WTC11 (cell line): Measurements from ENCODE around the gene EDARADD. TPM values are rescaled to one million over a fixed set of nuclear protein-coding genes. Genes with fewer than 3 reads are reported as not detected.

ENCODE experiments used
- ATAC-seq: fragments of 200-7000 bp; cut with Tn5 transposase; 2 replicates; pipeline ENCODE4 v1.10.0; 2021; ENCODE audit warnings: mild to moderate bottlenecking, moderate library complexity
- CTCF ChIA-PET: fragments of 300-600 bp; sonication (Branson Sonifier 250); formaldehyde crosslinking; loops from one replicate; lab custom pipeline; 2021; ENCODE audit warnings: antibody characterized with exemption; lab: Charles Lee
- POLR2A ChIA-PET: fragments of 350-600 bp; sonication (Branson Sonifier 250); formaldehyde crosslinking; loops from one replicate; lab custom pipeline; 2021; ENCODE audit warnings: antibody characterized with exemption; lab: Charles Lee
- DNase-seq: peaks from one replicate; pipeline ENCODE4 v3.0.0; 2021; ENCODE audit warnings: low spot score
- H3K27ac Mint-ChIP-seq: 2 replicates; pipeline ENCODE4 v1.8.0; 2021; ENCODE audit warnings: mixed read lengths
- H3K27me3 Mint-ChIP-seq: 2 replicates; pipeline ENCODE4 v1.8.0; 2021; ENCODE audit warnings: low read depth, mild to moderate bottlenecking, moderate library complexity, mixed read lengths
- H3K36me3 Mint-ChIP-seq: 2 replicates; pipeline ENCODE4 v1.8.0; 2021; ENCODE audit warnings: mixed read lengths
- H3K4me1 Mint-ChIP-seq: 2 replicates; pipeline ENCODE4 v1.8.0; 2022; ENCODE audit warnings: mixed read lengths
- H3K4me3 Mint-ChIP-seq: 2 replicates; pipeline ENCODE4 v1.8.0; 2021; ENCODE audit warnings: mild to moderate bottlenecking, moderate library complexity, mixed read lengths
- H3K9me3 Mint-ChIP-seq: 2 replicates; pipeline ENCODE4 v1.8.0; 2021; ENCODE audit warnings: mixed read lengths
- CREM ChIP-seq: sonication (generic); formaldehyde crosslinking; IDR thresholded peaks from 2 replicates; pipeline ENCODE4 v1.8.1; 2022; ENCODE audit warnings: mild to moderate bottlenecking, missing genetic modification reagents, moderate library complexity
- E2F4 ChIP-seq: sonication (generic); formaldehyde crosslinking; IDR thresholded peaks from 2 replicates; pipeline ENCODE4 v1.8.1; 2022; ENCODE audit warnings: low read depth, mild to moderate bottlenecking, moderate library complexity, missing genetic modification reagents, borderline replicate concordance
- ERG ChIP-seq: fragments of 250-450 bp; sonication (Bioruptor Pico); IDR thresholded peaks from 2 replicates; pipeline ENCODE4 v1.8.0; 2021; ENCODE audit warnings: mild to moderate bottlenecking
- FOXJ3 ChIP-seq: sonication (generic); formaldehyde crosslinking; IDR thresholded peaks from 2 replicates; pipeline ENCODE4 v1.9.0; 2021; ENCODE audit warnings: missing genetic modification reagents, mild to moderate bottlenecking, borderline replicate concordance
- FOXP1 ChIP-seq: sonication (generic); formaldehyde crosslinking; IDR thresholded peaks from 2 replicates; pipeline ENCODE4 v1.8.0; 2022; ENCODE audit warnings: missing genetic modification reagents, mild to moderate bottlenecking, moderate library complexity, borderline replicate concordance
- KAT7 ChIP-seq: sonication (generic); formaldehyde crosslinking; IDR thresholded peaks from 2 replicates; pipeline ENCODE4 v1.8.1; 2023; ENCODE audit warnings: missing genetic modification reagents, mild to moderate bottlenecking, borderline replicate concordance
- MAX ChIP-seq: sonication (generic); formaldehyde crosslinking; IDR thresholded peaks from 2 replicates; pipeline ENCODE4 v1.8.0; 2022; ENCODE audit warnings: mild to moderate bottlenecking, missing genetic modification reagents
- MLX ChIP-seq: sonication (generic); formaldehyde crosslinking; IDR thresholded peaks from 2 replicates; pipeline ENCODE4 v1.8.1; 2023; ENCODE audit warnings: mild to moderate bottlenecking, missing genetic modification reagents, moderate library complexity
- NR1H2 ChIP-seq: sonication (generic); formaldehyde crosslinking; IDR thresholded peaks from 2 replicates; pipeline ENCODE4 v1.9.0; 2021; ENCODE audit warnings: mild to moderate bottlenecking, moderate library complexity, missing genetic modification reagents
- SP1 ChIP-seq: sonication (generic); formaldehyde crosslinking; conservative IDR thresholded peaks from 2 replicates; pipeline ENCODE4 v1.8.1; 2022; ENCODE audit warnings: missing genetic modification reagents
- ZNF121 ChIP-seq: sonication (generic); formaldehyde crosslinking; IDR thresholded peaks from 2 replicates; pipeline ENCODE4 v1.8.0; 2023; ENCODE audit warnings: missing genetic modification reagents
- ZNF232 ChIP-seq: sonication (generic); formaldehyde crosslinking; IDR thresholded peaks from 2 replicates; pipeline ENCODE4 v1.8.0; 2022; ENCODE audit warnings: mild to moderate bottlenecking, missing genetic modification reagents
- ZNF396 ChIP-seq: fragments of 250-450 bp; sonication (Bioruptor Pico); IDR thresholded peaks from 2 replicates; pipeline ENCODE4 v1.8.0; 2021; ENCODE audit warnings: mild to moderate bottlenecking, moderate library complexity, borderline replicate concordance
- ZNF416 ChIP-seq: fragments of 250-450 bp; sonication (Bioruptor Pico); IDR thresholded peaks from 2 replicates; pipeline ENCODE4 v1.9.0; 2021; ENCODE audit warnings: mild to moderate bottlenecking, inconsistent platforms
- ZNF671 ChIP-seq: fragments of 250-450 bp; sonication (Bioruptor Pico); IDR thresholded peaks from 2 replicates; pipeline ENCODE4 v1.8.0; 2021; ENCODE audit warnings: mild to moderate bottlenecking
- total RNA-seq: library from RNA; stranded (reverse); gene quantifications from 3 replicates; pipeline ENCODE4 v1.2.3, GENCODE V29; 2021
- TF ChIP-seq, protein P1 (sequence below): sonication (generic); formaldehyde crosslinking; IDR thresholded peaks from 2 replicates; pipeline ENCODE4 v1.8.0; 2022; ENCODE audit warnings: mild to moderate bottlenecking, missing genetic modification reagents

Gene EDARADD
- total RNA-seq, 1 experiment from 2014 or later, result 5.0 TPM

DNA sequence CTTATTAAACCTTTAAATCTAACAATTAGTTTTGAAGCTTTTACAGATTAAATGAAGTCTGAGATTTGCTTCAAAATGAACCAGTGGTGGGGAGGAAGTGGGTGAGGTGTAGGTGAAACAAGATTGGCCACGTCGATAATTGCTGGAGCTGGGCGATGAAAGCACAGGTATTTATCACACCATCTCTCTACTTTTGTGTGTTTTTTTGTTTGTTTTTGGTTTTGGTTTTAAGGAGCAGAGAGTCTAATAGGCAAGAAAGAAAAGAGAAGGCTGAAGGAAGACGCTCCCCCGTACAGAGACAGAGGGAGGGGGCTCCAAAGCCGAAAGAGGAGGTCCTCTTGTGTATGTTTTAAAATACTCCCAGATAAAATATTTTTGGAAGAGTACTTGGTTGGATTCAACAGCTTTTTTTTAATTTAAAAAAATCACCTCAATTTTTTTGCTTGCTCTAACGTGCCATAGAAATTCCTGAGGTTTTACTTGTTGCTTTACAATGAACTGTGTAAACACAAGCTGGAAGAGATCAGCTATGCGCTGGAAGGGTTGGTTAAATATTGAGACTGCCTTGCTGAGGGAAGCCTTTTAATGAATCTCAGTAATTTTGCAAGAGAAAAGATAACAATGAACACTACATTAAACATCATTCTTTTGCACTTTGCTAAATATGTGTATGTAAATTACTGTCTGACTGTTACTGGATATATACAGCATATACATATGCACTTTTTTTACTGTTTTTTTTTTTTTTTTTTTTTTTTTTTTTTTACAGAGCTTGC lies 123.0 kb downstream of the EDARADD start:
- Mint-ChIP-seq H3K9me3 (no peaks in the 10 kb centered on the region), H3K27me3 (peaks cover 6% of the 10 kb centered on the region), H3K4me1 (peaks cover 16% of the 10 kb centered on the region), H3K36me3 (no peaks in the 10 kb centered on the region), H3K27ac (peak overlapping the region; percentile 54), H3K4me3 (no peak overlapping the region; the same call in 1 of the 2 replicates)
- ATAC-seq, result peak; percentile 60; the same call in 1 of the 2 replicates
- POLR2A ChIA-PET, result no interaction called here
- TF ChIP-seq CREM (CRISPR knock-in tag) (no peak), KAT7 (CRISPR knock-in tag) (no peak), SP1 (CRISPR knock-in tag) (no peak), ZNF416 (CRISPR knock-in tag) (no peak), ERG (CRISPR knock-in tag) (no peak), ZNF121 (CRISPR knock-in tag) (no peak), FOXP1 (CRISPR knock-in tag) (no peak), ZNF671 (no peak)
- CTCF ChIA-PET, result interaction anchor here (0.6 to 2.4 kb wide), 5 partner anchors 11 to 65 kb away, joined by 3 to 9 read pairs (median 5); no protein-coding TSS in a partner anchor
- DNase-seq, result no peak

GRCh38 chr1:236518322-236518721 lies 124.2 kb downstream of the EDARADD start:
- TF ChIP-seq ZNF396, result no peak
- no peak for TF ChIP-seq ZNF232 (CRISPR knock-in tag)
- no peak for TF ChIP-seq MAX (CRISPR knock-in tag)
- TF ChIP-seq NR1H2 (CRISPR knock-in tag), result no peak
- no peak for TF ChIP-seq E2F4
- TF ChIP-seq, protein P1, sequence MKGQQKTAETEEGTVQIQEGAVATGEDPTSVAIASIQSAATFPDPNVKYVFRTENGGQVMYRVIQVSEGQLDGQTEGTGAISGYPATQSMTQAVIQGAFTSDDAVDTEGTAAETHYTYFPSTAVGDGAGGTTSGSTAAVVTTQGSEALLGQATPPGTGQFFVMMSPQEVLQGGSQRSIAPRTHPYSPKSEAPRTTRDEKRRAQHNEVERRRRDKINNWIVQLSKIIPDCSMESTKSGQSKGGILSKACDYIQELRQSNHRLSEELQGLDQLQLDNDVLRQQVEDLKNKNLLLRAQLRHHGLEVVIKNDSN (CRISPR knock-in tag), result no peak
- TF ChIP-seq ERG (CRISPR knock-in tag), result no peak
- TF ChIP-seq MLX, result no peak
- no peak for TF ChIP-seq FOXJ3
- TF ChIP-seq, all 79 proteins: peak for 0
- ChIA-PET CTCF (interaction anchor here (1.6 to 2.4 kb wide), 2 partner anchors 13 to 28 kb away, joined by 4 to 9 read pairs; no protein-coding TSS in a partner anchor), POLR2A (no interaction called here)
- no peak overlapping the region for H3K27ac Mint-ChIP-seq
- H3K36me3 Mint-ChIP-seq, result no peaks in the 10 kb centered on the region
- peaks cover 16% of the 10 kb centered on the region for H3K4me1 Mint-ChIP-seq
- DNase-seq (no peak), ATAC-seq (no peak)
- H3K4me3 Mint-ChIP-seq, result no peak overlapping the region
- H3K27me3 Mint-ChIP-seq, result peaks cover 15% of the 10 kb centered on the region
- no peaks in the 10 kb centered on the region for H3K9me3 Mint-ChIP-seq
